AG09319 (cell line): ENCODE results near the gene PARD3.
A peak's percentile ranks its signal among the peaks of the same experiment; 100 is the strongest.

Source experiments
- DNase-seq: peaks from one replicate; pipeline ENCODE4 v3.0.0-alpha.2; 2010; ENCODE audit warnings: low read depth; ENCODE audit errors: extremely low read depth
- TF ChIP-seq, protein P1 (sequence below): IDR thresholded peaks from 2 replicates; pipeline ENCODE4 v1.5.1; 2011; ENCODE audit warnings: low read depth, mild to moderate bottlenecking, inconsistent platforms, low read length, moderate library complexity

The PARD3 gene

GRCh38 chr10:34164029-34164428 is 651.1 kb downstream of the PARD3 start:
- TF ChIP-seq, protein P1, sequence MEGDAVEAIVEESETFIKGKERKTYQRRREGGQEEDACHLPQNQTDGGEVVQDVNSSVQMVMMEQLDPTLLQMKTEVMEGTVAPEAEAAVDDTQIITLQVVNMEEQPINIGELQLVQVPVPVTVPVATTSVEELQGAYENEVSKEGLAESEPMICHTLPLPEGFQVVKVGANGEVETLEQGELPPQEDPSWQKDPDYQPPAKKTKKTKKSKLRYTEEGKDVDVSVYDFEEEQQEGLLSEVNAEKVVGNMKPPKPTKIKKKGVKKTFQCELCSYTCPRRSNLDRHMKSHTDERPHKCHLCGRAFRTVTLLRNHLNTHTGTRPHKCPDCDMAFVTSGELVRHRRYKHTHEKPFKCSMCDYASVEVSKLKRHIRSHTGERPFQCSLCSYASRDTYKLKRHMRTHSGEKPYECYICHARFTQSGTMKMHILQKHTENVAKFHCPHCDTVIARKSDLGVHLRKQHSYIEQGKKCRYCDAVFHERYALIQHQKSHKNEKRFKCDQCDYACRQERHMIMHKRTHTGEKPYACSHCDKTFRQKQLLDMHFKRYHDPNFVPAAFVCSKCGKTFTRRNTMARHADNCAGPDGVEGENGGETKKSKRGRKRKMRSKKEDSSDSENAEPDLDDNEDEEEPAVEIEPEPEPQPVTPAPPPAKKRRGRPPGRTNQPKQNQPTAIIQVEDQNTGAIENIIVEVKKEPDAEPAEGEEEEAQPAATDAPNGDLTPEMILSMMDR = no peak
- no peak for DNase-seq

GRCh38 chr10:34163075-34163905 is 651.8 kb downstream of the PARD3 start:
- TF ChIP-seq, protein P1 = no peak
- DNase-seq = no peak

GRCh38 chr10:34161777-34162370 is 653.2 kb downstream of the PARD3 start:
- no peak for DNase-seq
- TF ChIP-seq, protein P1 = no peak

GRCh38 chr10:34160595-34160994 is 654.5 kb downstream of the PARD3 start:
- TF ChIP-seq, protein P1 = no peak

GRCh38 chr10:34157501-34157900 is 657.6 kb downstream of the PARD3 start:
- TF ChIP-seq, protein P1 = no peak
- DNase-seq = no peak

More at GRCh38 chr10:34160595-34160994, 654.5 kb downstream of the PARD3 start:
- no peak for DNase-seq

DNA sequence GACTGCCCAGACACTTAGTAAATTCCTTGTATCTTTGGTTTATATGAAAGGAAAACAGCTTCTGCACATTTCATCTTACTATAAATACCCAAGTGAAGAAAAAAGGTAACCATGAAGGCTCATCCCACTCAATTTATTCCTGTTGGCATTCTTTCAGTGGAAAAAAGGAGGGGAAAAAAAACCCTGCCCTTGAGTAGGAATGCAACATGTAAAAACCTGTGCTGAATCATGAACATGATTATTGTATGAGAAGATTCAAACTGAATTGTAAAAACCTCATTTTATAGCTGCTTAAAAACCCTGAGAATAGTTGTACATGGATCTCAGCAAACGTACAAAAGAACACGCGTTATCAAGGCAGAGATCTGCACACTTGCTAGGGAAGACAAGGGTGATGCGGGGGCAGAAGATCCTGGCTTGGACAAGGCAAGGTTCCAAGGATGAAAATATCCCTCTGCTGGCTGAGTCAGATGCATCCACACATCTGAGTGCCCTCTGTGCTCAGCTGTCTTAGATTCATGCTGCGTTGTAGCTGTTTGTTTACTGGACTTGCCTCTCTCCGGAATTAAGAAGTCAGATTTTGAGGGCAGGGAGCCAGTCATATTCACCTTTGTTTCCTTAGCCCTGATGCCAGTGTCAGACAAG is 658.2 kb downstream of the PARD3 start:
- no peak for DNase-seq
- TF ChIP-seq, protein P1 = peak; percentile 31

DNA sequence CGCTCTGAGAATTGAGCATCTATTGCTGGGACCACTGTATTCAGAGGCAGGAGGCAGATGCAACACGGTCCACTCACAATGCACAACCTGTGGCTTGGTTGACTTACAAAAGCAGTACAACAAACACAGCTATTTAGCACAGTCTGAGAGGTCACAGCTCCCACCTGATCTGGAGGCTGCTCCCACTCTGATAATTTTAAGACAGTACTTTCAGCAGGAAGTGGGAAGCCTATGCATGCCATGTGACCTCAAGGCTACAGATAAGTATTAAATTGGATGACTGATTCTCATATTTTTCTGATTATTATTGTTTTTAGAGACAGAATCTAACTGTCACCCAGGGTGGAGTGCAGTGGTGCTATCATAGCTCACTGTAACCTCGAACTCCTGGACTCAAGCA is 659.3 kb downstream of the PARD3 start:
- no peak for DNase-seq
- TF ChIP-seq, protein P1 = no peak
